Astrocyte of the cerebellum (primary cell): ENCODE measurements around the gene DARS2.
A peak's percentile ranks its signal among the peaks of the same experiment; 100 is the strongest.
"Not testable (repeated sequence)": the region's sequence is repeated elsewhere in the genome, so short reads cannot be mapped to it uniquely, and the experiment has no call there.

Experiments used
- DNase-seq: peaks from one replicate; pipeline ENCODE4 v3.0.0-alpha.2; 2011; ENCODE audit warnings: low read depth
- H3K4me3 ChIP-seq: 2 replicates; pipeline ENCODE4 v1.5.1; 2011; ENCODE audit warnings: mild to moderate bottlenecking, low read depth, low read length, moderate library complexity
- CTCF ChIP-seq: IDR thresholded peaks from 2 replicates; pipeline ENCODE4 v1.5.1; 2012; ENCODE audit warnings: low read length, low read depth, moderate library complexity, mild to moderate bottlenecking; ENCODE audit errors: missing control alignments
- in situ Hi-C: cut with HindIII; loops from 2 replicates; pipeline ENCODE4 v1.10.0; 2017; ENCODE audit warnings: low sequenced_read_pairs

Gene DARS2

GRCh38 chr1:173861731-173862145 is 37.3 kb downstream of the DARS2 start:
- H3K4me3 ChIP-seq: no peak overlapping the region
- TF ChIP-seq CTCF: no peak
- no peak for DNase-seq
- in situ Hi-C loops: no loop called here

DNA sequence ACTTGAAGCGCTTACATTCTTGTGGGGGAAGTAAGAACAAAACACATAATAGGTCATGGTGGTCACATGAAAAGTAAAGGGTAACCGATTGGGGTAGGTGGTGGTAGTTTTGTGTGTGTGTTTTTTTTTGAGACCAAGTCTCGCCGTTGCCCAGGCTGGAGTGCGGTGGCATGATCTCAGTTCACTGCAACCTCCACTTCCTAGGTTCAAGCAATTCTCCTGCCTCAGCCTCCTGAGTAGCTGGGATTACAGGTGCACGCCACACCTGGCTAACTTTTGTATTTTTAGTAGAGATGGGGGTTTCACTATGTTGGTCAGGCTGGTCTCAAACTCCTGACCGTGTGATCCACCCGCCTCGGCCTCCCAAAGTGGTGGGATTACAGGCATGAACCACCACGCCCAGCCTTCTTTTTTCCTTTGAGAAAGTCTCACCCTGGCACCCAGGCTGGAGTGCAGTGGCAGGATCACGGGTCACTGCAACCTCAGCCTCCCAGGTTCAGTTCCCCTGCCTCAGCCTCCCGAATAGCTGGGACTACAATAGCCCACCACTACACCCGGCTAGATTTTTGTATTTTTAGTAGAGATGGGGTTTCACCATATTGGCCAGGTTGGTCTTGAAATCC is 37.8 kb downstream of the DARS2 start:
- DNase-seq, in situ Hi-C loops, H3K4me3 ChIP-seq: not testable (repeated sequence)

- no peak for DNase-seq
- in situ Hi-C loops: no loop called here
These were observed 38.3 kb downstream of the DARS2 start for GRCh38 chr1:173862769-173863223.

DNA sequence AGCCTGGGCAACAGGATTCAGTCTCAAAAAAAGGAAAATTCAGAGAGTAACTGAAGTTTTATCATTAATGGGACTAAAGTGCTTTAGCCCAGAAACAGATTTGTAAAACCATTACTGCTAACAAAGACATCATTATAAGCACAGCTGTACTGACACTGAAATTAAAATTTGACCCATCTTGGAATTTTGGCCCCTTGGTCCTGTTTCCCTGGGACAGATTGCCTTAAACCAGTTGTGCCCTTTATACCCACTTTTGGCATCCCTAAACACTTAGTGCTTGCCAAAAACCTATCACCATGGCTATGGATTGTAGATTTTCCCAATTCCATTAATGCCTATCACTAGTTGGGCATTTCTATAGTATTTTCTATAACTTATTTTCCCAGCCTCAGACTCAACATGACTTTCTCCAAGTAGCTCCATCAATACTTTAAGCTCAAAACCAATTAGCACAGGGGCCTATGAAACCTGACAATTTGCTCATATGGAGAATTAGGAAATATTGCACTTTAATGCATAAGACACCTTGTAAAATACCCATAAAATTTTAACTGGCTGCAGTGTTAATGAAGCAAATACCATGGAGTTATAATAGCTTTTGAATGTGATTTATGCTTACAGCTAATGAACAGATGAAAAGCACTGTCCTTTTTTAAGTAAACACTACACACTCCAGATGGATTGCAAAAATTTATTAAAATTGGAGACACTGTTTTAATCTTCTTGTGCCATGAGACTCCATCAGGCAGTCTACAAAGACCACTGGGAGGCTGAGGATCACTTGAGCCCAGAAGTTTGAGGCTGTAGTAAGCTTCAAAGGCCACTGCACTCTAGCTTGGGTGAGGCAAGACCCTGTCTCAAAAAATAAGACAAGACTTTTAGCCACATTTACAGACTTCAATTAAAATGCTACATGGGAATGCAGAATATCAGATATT is 39.0 kb downstream of the DARS2 start:
- no peak overlapping the region for H3K4me3 ChIP-seq
- in situ Hi-C loops: no loop called here
- DNase-seq: no peak
- no peak for TF ChIP-seq CTCF

More at GRCh38 chr1:173862769-173863223, 38.3 kb downstream of the DARS2 start:
- H3K4me3 ChIP-seq: no peak overlapping the region
- no peak for TF ChIP-seq CTCF

GRCh38 chr1:173864179-173864867 is 39.9 kb downstream of the DARS2 start:
- peak overlapping the region; percentile 77 for H3K4me3 ChIP-seq
- no peak for DNase-seq
- in situ Hi-C loops: no loop called here

GRCh38 chr1:173865468-173866164 is 41.1 kb downstream of the DARS2 start:
- peak overlapping the region; percentile 77 for H3K4me3 ChIP-seq
- DNase-seq: no peak
- in situ Hi-C loops: no loop called here
- no peak for TF ChIP-seq CTCF

More at GRCh38 chr1:173864179-173864867, 39.9 kb downstream of the DARS2 start:
- no peak for TF ChIP-seq CTCF
